Dendritic cell treated with granulocyte-macrophage colony-stimulating factor and Interleukin-4, amounts not matched to agents 40 ng/mL and 50 ng/mL, for 4 days (primary cell): ENCODE results near the gene TNFRSF8.
A peak's percentile ranks its signal among the peaks of the same experiment; 100 is the strongest.

Experiments
- H3K27ac Mint-ChIP-seq: one replicate; pipeline ENCODE4 v1.8.0; 2022; ENCODE audit warnings: mild to moderate bottlenecking, mixed read lengths
- H3K27me3 Mint-ChIP-seq: one replicate; pipeline ENCODE4 v1.8.0; 2022; ENCODE audit warnings: mild to moderate bottlenecking, mixed read lengths
- H3K36me3 Mint-ChIP-seq: one replicate; pipeline ENCODE4 v1.8.0; 2022; ENCODE audit warnings: low read depth, mixed read lengths
- H3K4me1 Mint-ChIP-seq: one replicate; pipeline ENCODE4 v1.8.0; 2022; ENCODE audit warnings: low read depth, mixed read lengths
- H3K4me3 Mint-ChIP-seq: one replicate; pipeline ENCODE4 v1.8.0; 2022; ENCODE audit warnings: mild to moderate bottlenecking, moderate library complexity, mixed read lengths
- H3K9me3 Mint-ChIP-seq: one replicate; pipeline ENCODE4 v1.8.0; 2022; ENCODE audit warnings: mixed read lengths
- intact Hi-C: fragments of 100-400 bp; cut with micrococcal nuclease; formaldehyde crosslinking; loops from one replicate; pipeline ENCODE4 v1.15.0; 2022

Gene TNFRSF8

DNA sequence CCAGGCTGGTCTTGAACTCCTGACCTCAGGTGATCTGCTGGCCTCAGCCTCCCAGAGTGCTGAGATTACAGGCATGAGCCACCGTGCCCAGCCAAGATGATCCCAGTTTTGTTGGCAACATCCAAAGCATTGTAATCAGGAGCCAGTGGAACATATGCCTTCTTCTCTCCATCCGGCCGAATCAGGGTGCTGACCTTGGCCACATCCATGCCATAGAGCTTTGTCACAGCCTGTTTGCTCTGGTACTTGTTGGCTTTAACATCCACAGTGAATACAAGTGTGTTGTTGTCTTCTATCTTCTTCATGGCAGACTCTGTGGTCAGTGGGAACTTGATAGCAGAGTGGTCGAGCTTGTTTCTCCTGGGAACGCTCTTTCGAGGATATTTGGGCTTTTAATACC is 17.1 kb downstream of the TNFRSF8 start:
- Mint-ChIP-seq H3K36me3 (no peaks in the 10 kb centered on the region), H3K9me3 (peaks cover 15% of the 10 kb centered on the region), H3K4me3 (no peak overlapping the region), H3K4me1 (peaks cover 5% of the 10 kb centered on the region), H3K27me3 (peaks cover 8% of the 10 kb centered on the region), H3K27ac (no peak overlapping the region)
- intact Hi-C loops: no loop called here

DNA sequence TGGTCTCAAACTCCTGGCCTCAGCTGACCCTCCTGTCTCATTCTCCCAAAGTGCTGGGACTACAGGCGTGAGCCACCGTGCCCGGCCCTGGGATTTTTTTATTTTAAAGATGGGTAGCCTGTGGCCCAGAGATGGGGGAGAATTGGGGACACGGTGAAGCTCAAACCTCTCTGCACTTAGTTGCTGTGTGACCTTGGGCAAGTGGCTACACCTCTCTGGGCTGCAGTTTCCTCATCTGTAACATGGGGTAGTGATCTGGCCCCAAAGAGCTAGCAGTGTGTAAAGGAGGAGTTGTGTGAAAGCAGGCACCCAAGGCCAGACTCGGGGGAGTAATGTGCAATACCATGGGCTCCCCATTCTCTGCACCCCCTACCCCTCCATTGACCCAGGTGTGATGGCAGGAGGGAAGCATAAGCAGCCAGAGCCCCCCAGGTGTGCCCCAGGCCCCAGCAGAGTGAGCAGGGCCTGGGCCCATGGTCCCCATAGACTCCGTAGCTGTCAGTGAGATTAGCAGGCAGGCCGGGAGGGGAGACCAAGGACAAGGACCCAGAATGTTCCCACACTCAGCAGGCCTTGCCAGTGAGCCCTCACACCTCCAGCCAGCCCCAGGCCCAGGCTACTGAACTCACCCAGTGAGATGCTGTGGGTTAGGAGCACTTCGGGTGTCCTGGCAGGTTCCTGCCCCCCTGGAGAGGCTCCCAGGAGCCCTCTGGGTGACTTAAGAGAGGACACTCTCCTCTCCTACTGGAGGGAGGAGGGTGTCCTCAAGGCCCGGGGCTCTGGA is 17.9 kb downstream of the TNFRSF8 start:
- intact Hi-C loops: no loop called here
- Mint-ChIP-seq H3K4me3 (no peak overlapping the region), H3K27me3 (peaks cover 8% of the 10 kb centered on the region), H3K4me1 (peaks cover 5% of the 10 kb centered on the region), H3K36me3 (no peaks in the 10 kb centered on the region), H3K27ac (no peak overlapping the region), H3K9me3 (peaks cover 15% of the 10 kb centered on the region)

DNA sequence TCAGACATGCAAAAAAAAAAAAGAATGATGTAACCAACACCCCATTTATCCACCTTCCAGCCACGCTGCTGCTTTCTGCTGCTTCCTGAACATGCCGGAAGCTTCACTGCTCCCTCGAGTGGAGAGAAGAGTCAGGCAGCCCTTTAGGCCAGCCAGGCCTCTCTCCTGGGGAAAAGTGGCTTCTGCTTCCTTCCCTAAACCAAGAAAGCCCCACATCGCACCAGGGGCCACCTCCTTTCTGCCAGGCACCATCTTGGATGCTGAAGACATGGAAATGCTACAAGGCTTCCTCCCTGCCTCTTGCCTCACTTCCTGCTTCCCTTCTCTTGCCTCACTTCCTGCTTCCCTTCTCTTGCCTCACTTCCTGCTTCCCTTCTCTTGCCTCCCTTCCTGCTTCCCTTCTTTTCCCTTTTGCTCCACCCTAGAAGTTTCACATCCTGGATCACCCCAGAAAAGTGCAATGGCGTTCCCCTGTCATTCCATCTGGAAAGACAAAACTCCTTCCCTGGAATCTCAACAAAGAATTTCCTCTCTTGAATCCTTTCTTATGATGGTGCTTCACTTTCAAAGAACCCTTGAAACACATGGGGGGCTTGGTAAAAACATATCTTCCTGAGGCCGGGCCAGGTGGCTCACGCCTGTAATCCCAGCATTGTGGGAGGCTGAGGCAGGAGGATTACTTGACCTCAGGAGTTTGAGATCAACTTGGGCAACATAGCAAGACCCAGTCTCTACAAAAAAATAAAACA is 18.7 kb downstream of the TNFRSF8 start:
- Mint-ChIP-seq H3K27me3 (peaks cover 7% of the 10 kb centered on the region), H3K36me3 (no peaks in the 10 kb centered on the region), H3K27ac (no peak overlapping the region), H3K4me3 (no peak overlapping the region), H3K4me1 (peaks cover 5% of the 10 kb centered on the region), H3K9me3 (peaks cover 21% of the 10 kb centered on the region)
- intact Hi-C loops: no loop called here

DNA sequence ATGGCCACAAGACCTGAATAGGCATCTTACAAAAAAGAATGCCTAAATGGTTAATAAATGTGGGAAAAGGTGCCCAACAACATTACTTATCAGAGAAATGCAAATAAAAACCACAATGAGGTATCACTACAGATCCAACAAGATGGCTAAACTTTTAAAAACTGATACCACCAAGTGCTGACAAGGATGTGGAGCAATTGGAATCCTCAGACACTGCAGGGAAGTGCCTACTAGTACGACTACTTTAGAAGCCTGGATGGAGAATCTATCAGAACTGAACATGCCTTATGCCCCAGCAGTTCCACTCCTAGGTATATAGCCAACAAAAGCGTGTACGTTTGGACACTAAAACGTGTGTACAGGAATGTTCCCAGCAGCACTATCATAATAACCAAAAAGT is 19.9 kb downstream of the TNFRSF8 start:
- H3K9me3 Mint-ChIP-seq: peaks cover 24% of the 10 kb centered on the region
- H3K27ac Mint-ChIP-seq: no peak overlapping the region
- peaks cover 4% of the 10 kb centered on the region for H3K27me3 Mint-ChIP-seq
- peaks cover 13% of the 10 kb centered on the region for H3K4me1 Mint-ChIP-seq
- no peak overlapping the region for H3K4me3 Mint-ChIP-seq
- intact Hi-C loops: no loop called here
- H3K36me3 Mint-ChIP-seq: no peaks in the 10 kb centered on the region

GRCh38 chr1:12083766-12084165 is 20.7 kb downstream of the TNFRSF8 start:
- H3K27ac Mint-ChIP-seq: no peak overlapping the region
- H3K36me3 Mint-ChIP-seq: no peaks in the 10 kb centered on the region
- H3K4me3 Mint-ChIP-seq: no peak overlapping the region
- peaks cover 21% of the 10 kb centered on the region for H3K4me1 Mint-ChIP-seq
- intact Hi-C loops: no loop called here
- H3K9me3 Mint-ChIP-seq: peaks cover 24% of the 10 kb centered on the region
- peaks cover 4% of the 10 kb centered on the region for H3K27me3 Mint-ChIP-seq

GRCh38 chr1:12085643-12086260 is 22.6 kb downstream of the TNFRSF8 start:
- Mint-ChIP-seq H3K4me3 (no peak overlapping the region), H3K9me3 (peaks cover 24% of the 10 kb centered on the region), H3K36me3 (no peaks in the 10 kb centered on the region), H3K4me1 (peaks cover 35% of the 10 kb centered on the region), H3K27me3 (no peaks in the 10 kb centered on the region), H3K27ac (no peak overlapping the region)
- intact Hi-C loops: no loop called here

GRCh38 chr1:12087797-12088314 is 24.8 kb downstream of the TNFRSF8 start:
- peaks cover 9% of the 10 kb centered on the region for H3K9me3 Mint-ChIP-seq
- peaks cover 30% of the 10 kb centered on the region for H3K4me1 Mint-ChIP-seq
- intact Hi-C loops: no loop called here
- H3K36me3 Mint-ChIP-seq: no peaks in the 10 kb centered on the region
- H3K4me3 Mint-ChIP-seq: no peak overlapping the region
- peak overlapping the region; percentile 64 for H3K27ac Mint-ChIP-seq
- H3K27me3 Mint-ChIP-seq: no peaks in the 10 kb centered on the region

DNA sequence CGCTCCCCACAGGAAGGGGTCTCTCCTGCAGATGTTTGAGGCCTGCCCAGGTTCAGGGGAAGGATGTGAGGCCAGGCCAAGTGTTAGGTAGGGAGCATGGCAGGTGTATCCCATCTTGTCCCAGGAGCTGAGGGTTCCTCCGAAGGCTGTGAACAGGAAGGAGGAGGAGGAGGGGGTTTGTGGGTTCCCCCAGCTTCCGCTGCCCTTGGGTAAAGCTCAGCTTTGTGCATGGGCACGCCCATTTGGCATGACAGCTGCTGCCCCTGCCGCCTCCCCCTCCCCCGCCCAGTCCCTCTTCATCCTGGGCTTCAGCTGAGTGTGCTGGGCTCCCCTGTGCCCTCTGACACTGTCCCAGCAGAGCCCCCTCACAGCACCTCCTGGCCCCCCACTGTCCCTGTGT is 25.5 kb downstream of the TNFRSF8 start:
- Mint-ChIP-seq H3K27ac (peak overlapping the region; percentile 64), H3K4me3 (no peak overlapping the region), H3K9me3 (peaks cover 9% of the 10 kb centered on the region), H3K36me3 (no peaks in the 10 kb centered on the region), H3K27me3 (no peaks in the 10 kb centered on the region), H3K4me1 (peaks cover 30% of the 10 kb centered on the region)
- intact Hi-C loops: no loop called here

GRCh38 chr1:12090326-12090725 is 27.2 kb downstream of the TNFRSF8 start:
- no peaks in the 10 kb centered on the region for H3K27me3 Mint-ChIP-seq
- intact Hi-C loops: no loop called here
- peaks cover 9% of the 10 kb centered on the region for H3K9me3 Mint-ChIP-seq
- peaks cover 30% of the 10 kb centered on the region for H3K4me1 Mint-ChIP-seq
- no peak overlapping the region for H3K27ac Mint-ChIP-seq
- H3K4me3 Mint-ChIP-seq: no peak overlapping the region
- no peaks in the 10 kb centered on the region for H3K36me3 Mint-ChIP-seq

- intact Hi-C loops: no loop called here
- peaks cover 30% of the 10 kb centered on the region for H3K4me1 Mint-ChIP-seq
- peaks cover 14% of the 10 kb centered on the region for H3K9me3 Mint-ChIP-seq
- no peaks in the 10 kb centered on the region for H3K27me3 Mint-ChIP-seq
- no peak overlapping the region for H3K27ac Mint-ChIP-seq
- no peak overlapping the region for H3K4me3 Mint-ChIP-seq
- H3K36me3 Mint-ChIP-seq: no peaks in the 10 kb centered on the region
These were observed 28.1 kb downstream of the TNFRSF8 start for GRCh38 chr1:12091191-12091590.

DNA sequence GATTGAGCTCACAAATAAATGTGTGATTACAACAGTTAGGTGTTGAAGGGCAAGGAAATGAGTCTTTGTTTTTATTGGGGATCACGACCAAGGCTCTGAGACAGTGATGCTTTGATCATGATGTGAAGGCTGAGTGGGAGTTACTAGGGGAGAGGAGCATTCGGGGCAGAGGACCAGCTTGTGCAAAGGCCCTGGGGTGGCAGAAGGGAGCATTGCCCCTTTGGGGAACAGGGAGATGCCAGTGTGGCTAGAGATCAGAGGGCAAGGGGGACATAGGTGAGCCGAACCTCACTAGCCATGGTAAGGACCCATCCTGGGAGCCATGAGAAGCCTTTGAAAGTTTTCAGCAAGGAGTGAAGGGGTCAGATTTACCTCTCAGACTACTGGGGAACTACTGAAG is 31.1 kb downstream of the TNFRSF8 start:
- Mint-ChIP-seq H3K4me1 (peaks cover 10% of the 10 kb centered on the region), H3K9me3 (peaks cover 8% of the 10 kb centered on the region), H3K36me3 (no peaks in the 10 kb centered on the region), H3K27ac (no peak overlapping the region), H3K4me3 (no peak overlapping the region), H3K27me3 (no peaks in the 10 kb centered on the region)
- intact Hi-C loops: no loop called here

DNA sequence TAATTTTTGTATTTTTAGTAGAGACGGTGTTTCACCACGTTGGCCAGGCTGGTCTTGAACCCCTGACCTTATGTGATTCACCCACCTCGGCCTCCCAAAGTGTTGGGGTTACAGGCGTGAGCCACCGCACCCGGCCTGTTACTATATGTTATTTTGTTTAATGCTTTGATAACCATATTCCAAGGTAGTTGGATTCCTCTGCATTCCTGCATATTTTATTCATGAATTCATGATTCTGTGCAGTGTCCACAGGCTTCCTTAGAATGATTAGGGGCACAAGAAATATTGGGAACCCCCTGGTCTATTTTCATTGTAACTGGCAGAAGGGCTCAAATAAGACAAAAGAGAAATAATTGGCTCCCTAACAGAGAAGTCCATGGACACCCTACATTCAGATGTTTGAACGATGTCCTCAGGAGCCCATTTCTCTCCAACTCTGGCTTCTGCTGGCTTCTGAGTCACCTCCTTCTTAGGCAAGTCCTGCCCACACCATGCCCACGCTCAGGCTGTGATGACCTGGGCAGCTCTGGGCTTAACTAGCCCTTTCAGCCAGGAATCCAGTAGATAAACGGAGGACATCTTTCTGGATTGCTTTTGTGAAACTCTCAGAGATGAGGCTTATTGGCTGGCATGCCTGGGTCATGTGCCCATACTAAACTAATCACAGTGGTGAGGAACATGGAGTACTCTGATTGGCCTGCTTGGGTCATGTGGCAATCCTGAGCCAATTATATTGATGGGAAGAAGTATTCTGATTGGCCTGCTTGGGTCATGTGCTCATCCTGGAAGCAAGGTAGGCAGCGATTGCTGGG is 32.6 kb downstream of the TNFRSF8 start:
- peaks cover 8% of the 10 kb centered on the region for H3K9me3 Mint-ChIP-seq
- no peaks in the 10 kb centered on the region for H3K4me1 Mint-ChIP-seq
- intact Hi-C loops: no loop called here
- H3K4me3 Mint-ChIP-seq: no peak overlapping the region
- no peaks in the 10 kb centered on the region for H3K27me3 Mint-ChIP-seq
- no peaks in the 10 kb centered on the region for H3K36me3 Mint-ChIP-seq
- H3K27ac Mint-ChIP-seq: no peak overlapping the region

GRCh38 chr1:12096615-12097014 is 33.5 kb downstream of the TNFRSF8 start:
- intact Hi-C loops: no loop called here
- no peak overlapping the region for H3K4me3 Mint-ChIP-seq
- H3K36me3 Mint-ChIP-seq: no peaks in the 10 kb centered on the region
- no peak overlapping the region for H3K27ac Mint-ChIP-seq
- peaks cover 8% of the 10 kb centered on the region for H3K9me3 Mint-ChIP-seq
- H3K27me3 Mint-ChIP-seq: no peaks in the 10 kb centered on the region
- H3K4me1 Mint-ChIP-seq: no peaks in the 10 kb centered on the region
